Nephron (organoid): Measurements from ENCODE around the gene CHRNA9.

Source experiments
- H3K27ac Mint-ChIP-seq, 3 experiments: 2 replicates each; pipeline ENCODE4 v1.8.0; 2020; ENCODE audit warnings: mixed read lengths in 3 of 3, mild to moderate bottlenecking in 2 of 3, moderate library complexity in 1 of 3
- H3K27me3 Mint-ChIP-seq: 2 replicates; pipeline ENCODE4 v1.8.0; 2021; ENCODE audit warnings: low read depth, mild to moderate bottlenecking, moderate library complexity, mixed read lengths
- H3K36me3 Mint-ChIP-seq: 2 replicates; pipeline ENCODE4 v1.8.0; 2020; ENCODE audit warnings: low read depth, mixed read lengths
- H3K4me1 Mint-ChIP-seq: 2 replicates; pipeline ENCODE4 v1.8.0; 2020; ENCODE audit warnings: mixed read lengths
- H3K4me3 Mint-ChIP-seq, 3 experiments: 2 replicates each; pipeline ENCODE4 v1.8.0; 2020; ENCODE audit warnings: mild to moderate bottlenecking in 3 of 3, mixed read lengths in 3 of 3, moderate library complexity in 2 of 3
- H3K9me3 Mint-ChIP-seq: 2 replicates; pipeline ENCODE4 v1.8.0; 2020; ENCODE audit warnings: mixed read lengths
- TF ChIP-seq, protein P1 (sequence below), 3 experiments: fragments of 200-600 bp; sonication (generic); IDR thresholded peaks; one replicate each; pipeline ENCODE4 v1.5.0; 2021; ENCODE audit warnings: antibody characterized with exemption in 3 of 3; ENCODE audit not compliant: unreplicated experiment in 3 of 3

Gene CHRNA9

DNA sequence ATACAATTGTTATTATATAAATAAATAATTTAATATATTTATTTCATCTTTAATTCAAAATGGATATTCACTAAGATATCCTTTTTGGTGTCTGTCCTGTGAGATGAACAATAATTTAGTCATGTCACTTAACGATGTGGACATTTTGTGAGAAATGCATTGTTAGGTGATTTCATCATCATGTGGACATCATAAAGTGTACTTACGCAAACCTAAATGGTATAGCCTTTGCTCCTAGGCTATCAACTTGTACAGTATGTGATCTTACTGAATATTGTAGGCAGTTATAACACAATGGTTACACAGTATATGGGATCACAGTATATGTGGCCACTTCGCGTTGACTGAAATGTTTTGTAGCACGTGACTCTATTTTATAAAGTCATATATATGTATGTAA, 20.2 kb upstream of the CHRNA9 start:
- TF ChIP-seq, protein P1, sequence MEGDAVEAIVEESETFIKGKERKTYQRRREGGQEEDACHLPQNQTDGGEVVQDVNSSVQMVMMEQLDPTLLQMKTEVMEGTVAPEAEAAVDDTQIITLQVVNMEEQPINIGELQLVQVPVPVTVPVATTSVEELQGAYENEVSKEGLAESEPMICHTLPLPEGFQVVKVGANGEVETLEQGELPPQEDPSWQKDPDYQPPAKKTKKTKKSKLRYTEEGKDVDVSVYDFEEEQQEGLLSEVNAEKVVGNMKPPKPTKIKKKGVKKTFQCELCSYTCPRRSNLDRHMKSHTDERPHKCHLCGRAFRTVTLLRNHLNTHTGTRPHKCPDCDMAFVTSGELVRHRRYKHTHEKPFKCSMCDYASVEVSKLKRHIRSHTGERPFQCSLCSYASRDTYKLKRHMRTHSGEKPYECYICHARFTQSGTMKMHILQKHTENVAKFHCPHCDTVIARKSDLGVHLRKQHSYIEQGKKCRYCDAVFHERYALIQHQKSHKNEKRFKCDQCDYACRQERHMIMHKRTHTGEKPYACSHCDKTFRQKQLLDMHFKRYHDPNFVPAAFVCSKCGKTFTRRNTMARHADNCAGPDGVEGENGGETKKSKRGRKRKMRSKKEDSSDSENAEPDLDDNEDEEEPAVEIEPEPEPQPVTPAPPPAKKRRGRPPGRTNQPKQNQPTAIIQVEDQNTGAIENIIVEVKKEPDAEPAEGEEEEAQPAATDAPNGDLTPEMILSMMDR (IDR thresholded peaks at IDR 0.05; ENCODE audit: unreplicated experiment in 3 of 3): no peak
- Mint-ChIP-seq H3K36me3 (no peaks in the 10 kb centered on the region), H3K4me3 (no peak overlapping the region), H3K27ac (no peak overlapping the region), H3K9me3 (no peaks in the 10 kb centered on the region), H3K4me1 (peaks cover 14% of the 10 kb centered on the region), H3K27me3 (peaks cover 14% of the 10 kb centered on the region)

DNA sequence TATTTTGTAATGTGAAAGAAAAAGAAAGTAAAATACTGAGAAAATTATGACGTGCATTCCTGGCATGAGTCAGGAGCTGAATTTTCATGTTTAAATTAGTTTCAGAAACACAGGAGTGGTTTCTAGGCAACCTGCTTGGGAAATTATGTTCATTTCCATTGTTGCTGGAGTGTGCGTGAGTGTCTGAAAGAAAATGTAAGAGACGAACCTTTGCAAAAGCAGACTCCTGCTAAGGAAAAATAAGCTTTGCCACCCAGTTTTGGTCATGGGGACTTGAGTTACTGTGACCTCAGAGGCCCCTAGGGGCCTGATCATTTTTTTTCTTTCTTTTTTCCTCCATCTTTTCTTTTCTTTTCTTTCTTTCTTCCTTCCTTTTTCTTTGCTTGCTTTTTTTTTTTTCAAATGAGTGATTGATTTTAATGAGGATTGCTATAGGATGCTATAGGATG, 18.8 kb upstream of the CHRNA9 start:
- TF ChIP-seq, protein P1 (IDR thresholded peaks at IDR 0.05; ENCODE audit: unreplicated experiment in 3 of 3): no peak
- peaks cover 18% of the 10 kb centered on the region for H3K4me1 Mint-ChIP-seq
- H3K36me3 Mint-ChIP-seq: no peaks in the 10 kb centered on the region
- no peaks in the 10 kb centered on the region for H3K9me3 Mint-ChIP-seq
- peaks cover 14% of the 10 kb centered on the region for H3K27me3 Mint-ChIP-seq
- peak overlapping the region; percentile 7 to 67 (median 59) for H3K4me3 Mint-ChIP-seq
- peak overlapping the region; percentile 57 to 94 (median 86) for H3K27ac Mint-ChIP-seq

DNA sequence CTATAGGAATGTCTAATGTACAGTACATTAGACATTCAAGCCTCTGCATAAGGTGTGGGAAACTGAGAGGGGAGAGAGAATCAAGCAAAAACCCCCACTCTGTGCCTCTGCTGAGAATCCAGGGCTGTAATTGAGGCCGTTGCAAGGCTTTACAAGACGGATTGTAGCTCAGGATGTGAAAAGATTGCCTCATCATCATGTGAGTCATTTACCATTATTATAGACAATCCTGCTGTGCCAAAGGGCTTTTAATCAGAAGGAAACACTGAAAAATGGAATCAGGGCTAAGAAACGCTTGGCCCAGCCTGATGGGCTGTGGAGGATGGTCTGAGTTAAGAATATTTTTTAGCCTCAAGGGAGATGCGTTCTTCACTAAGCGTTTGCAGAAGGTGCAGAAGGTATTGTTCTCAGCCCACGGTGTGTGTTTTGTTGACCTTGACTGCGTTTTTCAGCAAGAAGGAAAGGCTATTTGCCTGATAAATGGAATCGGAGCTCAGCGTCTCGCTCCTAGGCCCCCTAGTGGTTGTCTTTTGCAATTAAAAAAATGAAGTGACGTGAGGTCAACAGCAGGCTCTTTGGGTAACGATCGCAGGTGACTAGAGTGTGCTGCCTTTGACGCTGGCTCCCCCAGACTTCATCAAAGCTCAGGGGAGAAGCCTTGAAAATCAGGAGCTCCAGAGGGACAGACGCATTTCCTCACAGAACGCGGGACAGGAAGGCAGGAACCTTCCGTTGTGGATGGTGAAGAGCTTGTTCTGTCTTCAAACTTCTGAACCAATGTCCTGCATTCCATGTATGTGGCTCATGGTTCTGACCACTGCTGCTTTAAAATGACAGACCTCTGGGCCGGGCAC, 18.1 kb upstream of the CHRNA9 start:
- H3K27ac Mint-ChIP-seq: peak overlapping the region; percentile 57 to 94 (median 86)
- TF ChIP-seq, protein P1 (IDR thresholded peaks at IDR 0.05; ENCODE audit: unreplicated experiment in 3 of 3): peak; percentile 78 to 90 (median 81)
- H3K36me3 Mint-ChIP-seq: no peaks in the 10 kb centered on the region
- H3K4me1 Mint-ChIP-seq: peaks cover 24% of the 10 kb centered on the region
- peaks cover 11% of the 10 kb centered on the region for H3K27me3 Mint-ChIP-seq
- no peaks in the 10 kb centered on the region for H3K9me3 Mint-ChIP-seq
- peak overlapping the region; percentile 59 to 67 (median 63) for H3K4me3 Mint-ChIP-seq

DNA sequence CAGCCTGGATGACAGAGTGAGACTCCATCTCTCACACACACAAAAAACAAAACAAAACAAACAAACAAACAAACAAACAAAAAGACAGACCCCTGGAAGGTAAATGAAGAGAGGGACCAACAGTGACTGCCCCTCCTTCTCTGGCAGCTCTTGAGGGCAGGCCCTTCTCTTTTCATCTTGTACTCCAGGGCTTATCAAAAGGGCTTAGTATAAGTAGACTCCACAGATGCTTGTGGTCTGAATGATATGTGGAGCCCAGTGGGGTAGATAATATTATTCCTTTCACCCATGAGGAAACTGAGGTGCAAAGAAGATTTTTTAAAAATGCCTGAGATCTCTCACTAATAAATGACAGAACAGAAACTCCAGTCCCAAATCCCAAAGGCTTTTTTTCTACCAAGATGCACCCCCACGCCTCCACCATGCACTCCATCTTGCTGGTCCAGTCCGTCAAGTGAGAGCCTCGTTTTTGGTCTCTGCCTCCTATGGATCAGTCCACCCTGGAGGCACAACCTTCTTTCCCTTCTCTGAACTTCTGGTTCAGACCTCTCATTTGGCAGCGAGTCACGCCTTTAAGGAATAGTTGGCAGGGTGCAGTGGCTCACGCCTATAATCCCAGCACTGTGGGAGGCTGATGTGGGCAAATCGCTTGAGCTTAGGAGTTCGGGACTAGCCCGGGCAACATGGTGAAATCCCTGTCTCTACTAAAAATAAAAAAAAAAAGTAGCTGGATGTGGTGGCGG, 17.0 kb upstream of the CHRNA9 start:
- H3K4me3 Mint-ChIP-seq: peak overlapping the region in 1 of 3 experiments; percentile 42
- H3K9me3 Mint-ChIP-seq: no peaks in the 10 kb centered on the region
- H3K36me3 Mint-ChIP-seq: no peaks in the 10 kb centered on the region
- peaks cover 11% of the 10 kb centered on the region for H3K27me3 Mint-ChIP-seq
- TF ChIP-seq, protein P1 (IDR thresholded peaks at IDR 0.05; ENCODE audit: unreplicated experiment in 3 of 3): no peak
- no peak overlapping the region for H3K27ac Mint-ChIP-seq
- peaks cover 35% of the 10 kb centered on the region for H3K4me1 Mint-ChIP-seq

DNA sequence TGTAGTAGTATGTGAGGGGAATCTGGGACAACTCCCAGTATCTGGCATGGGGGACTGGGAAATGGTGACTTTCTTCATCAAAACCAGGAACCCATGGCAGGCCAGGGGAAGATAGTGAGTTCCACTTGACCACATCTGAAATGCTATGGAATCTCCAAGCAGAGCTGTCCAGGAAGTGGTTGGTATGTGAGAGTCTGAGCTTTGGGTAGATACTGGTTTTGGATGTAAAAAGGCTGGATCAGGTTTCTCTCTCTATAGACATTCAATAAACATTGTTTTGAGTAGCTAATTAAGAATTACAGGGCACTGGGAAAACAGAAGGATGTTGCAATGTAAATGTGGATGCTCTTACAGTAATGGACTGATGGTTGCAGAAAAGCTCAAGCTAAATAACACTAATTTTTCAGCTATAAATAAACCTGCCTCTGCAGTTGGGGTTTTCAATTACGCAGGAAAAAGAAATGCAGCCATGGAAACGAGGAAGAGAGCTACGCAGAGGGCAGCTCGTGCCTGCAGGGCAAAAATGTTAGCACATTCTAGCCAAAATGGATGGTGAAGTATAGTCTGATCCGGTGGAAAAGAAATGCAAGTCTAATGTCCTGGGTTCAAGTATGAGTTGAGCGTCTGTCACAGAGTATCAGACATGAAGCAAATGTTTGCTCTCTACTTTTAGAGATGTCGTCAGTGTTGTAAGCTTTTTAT, 13.4 kb upstream of the CHRNA9 start:
- Mint-ChIP-seq H3K36me3 (no peaks in the 10 kb centered on the region), H3K27ac (peak overlapping the region; percentile 39 to 52 (median 48)), H3K4me1 (peaks cover 28% of the 10 kb centered on the region)

More for the DNA sequence above, 13.4 kb upstream of the CHRNA9 start:
- H3K9me3 Mint-ChIP-seq: no peaks in the 10 kb centered on the region
- peaks cover 4% of the 10 kb centered on the region for H3K27me3 Mint-ChIP-seq
- H3K4me3 Mint-ChIP-seq: no peak overlapping the region
- TF ChIP-seq, protein P1 (IDR thresholded peaks at IDR 0.05; ENCODE audit: unreplicated experiment in 3 of 3): no peak
